Inferior parietal cortex (tissue), 1 donor: ENCODE results near the gene TRAF3IP3.
A peak's percentile ranks its signal among the peaks of the same experiment; 100 is the strongest.
"Not testable (repeated sequence)": the region's sequence is repeated elsewhere in the genome, so short reads cannot be mapped to it uniquely, and the experiment has no call there.

Experiments used
- DNase-seq: peaks from one replicate; pipeline ENCODE4 v3.0.0-alpha.2; 2016; ENCODE audit errors: extremely low spot score

Gene TRAF3IP3

GRCh38 chr1:209769171-209769904, 13.5 kb downstream of the TRAF3IP3 start:
- DNase-seq, result no peak

GRCh38 chr1:209769971-209770370, 14.1 kb downstream of the TRAF3IP3 start:
- no peak for DNase-seq

GRCh38 chr1:209770636-209771415, 15.0 kb downstream of the TRAF3IP3 start:
- DNase-seq, result no peak

DNA sequence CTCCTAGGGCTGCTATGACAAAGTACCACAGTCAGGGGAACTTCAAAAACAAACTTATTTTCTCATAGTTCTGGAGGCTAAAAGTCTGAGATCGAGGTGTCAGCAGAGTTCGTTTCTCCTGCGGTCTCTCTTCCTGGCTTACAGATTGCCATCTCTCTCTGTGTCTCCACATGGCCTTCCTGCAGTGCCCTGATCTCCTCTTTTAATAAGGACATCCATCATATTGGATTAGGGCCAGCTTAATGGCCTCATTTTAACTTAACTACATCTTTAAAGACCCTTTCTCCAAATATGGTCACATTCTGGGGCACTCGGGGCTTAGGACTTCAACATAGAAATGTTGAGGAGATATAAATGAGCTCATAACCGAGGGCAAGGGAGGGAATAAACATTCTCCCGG, 16.3 kb downstream of the TRAF3IP3 start:
- DNase-seq, result no peak

DNA sequence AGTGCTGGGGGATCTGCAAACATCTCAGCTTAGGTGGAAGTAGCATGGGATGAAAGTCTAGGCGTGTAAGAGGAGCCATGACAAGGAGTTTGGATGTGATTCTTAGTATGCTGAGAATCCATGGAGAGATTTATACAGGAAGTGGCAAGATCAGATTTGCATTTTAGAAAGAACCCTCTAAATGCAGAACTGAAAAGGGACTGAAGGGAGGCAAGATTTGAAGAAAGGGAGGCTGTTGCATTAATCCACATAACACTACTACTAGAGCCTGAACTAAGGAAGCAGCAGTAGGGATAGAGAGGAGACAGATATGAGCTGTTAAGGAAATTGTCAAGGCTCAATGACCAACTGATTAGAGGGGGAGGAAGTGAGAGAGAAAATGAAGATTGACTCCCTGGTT, 18.7 kb downstream of the TRAF3IP3 start:
- no peak for DNase-seq

- no peak for DNase-seq
Observed at GRCh38 chr1:209775678-209776077, 19.8 kb downstream of the TRAF3IP3 start.

DNA sequence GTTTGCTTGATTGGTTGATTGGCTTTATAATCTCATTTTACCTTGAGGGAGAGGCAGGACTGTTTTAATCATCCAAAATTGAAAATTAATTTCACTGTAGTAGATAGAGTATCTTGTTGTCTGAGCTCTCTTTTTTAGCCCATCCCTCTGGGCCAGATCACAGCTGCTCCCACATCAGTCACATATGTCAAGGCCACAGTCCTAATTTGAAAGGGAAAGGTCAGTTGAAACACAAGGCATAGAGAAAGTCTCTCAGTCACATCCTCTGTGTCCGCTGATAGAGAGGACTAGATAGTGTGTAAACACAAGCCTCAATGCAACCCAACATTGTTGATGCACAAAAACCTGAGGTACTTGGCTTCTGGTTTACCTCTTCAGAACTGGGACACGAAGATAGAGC, 21.7 kb downstream of the TRAF3IP3 start:
- no peak for DNase-seq

DNA sequence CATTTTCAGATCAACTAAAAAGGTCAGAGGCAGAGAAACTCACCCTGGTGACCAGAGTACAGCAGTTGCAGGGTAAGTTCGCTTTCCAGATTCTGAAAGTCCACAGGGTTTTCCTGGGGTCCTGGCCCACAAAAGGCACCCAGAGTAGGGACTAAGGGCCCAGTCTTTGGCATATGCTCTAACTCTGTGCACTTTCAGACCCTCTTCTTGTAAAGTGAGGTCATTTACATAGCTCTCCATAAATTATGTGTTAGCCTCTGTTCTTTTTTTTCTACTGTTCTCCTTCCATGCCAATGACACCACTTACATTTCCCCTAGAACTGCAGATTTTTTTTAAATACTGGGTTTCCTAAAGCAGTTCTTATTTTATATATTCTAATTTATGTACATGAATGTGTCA, 22.2 kb downstream of the TRAF3IP3 start:
- DNase-seq, result no peak

- DNase-seq, result no peak
Observed at GRCh38 chr1:209780268-209780667, 24.4 kb downstream of the TRAF3IP3 start.

- no peak for DNase-seq
Observed at GRCh38 chr1:209783386-209783785, 27.5 kb downstream of the TRAF3IP3 start.

GRCh38 chr1:209784265-209785169, 28.7 kb downstream of the TRAF3IP3 start, which contains the start of gene C1orf74:
TSS of gene C1orf74 (minus strand) at chr1:209784559. CDS start at chr1:209783634, 925 bp downstream.
- peak; percentile 99 for DNase-seq

- no peak for DNase-seq
Observed at GRCh38 chr1:209785592-209785991, 29.7 kb downstream of the TRAF3IP3 start.

DNA sequence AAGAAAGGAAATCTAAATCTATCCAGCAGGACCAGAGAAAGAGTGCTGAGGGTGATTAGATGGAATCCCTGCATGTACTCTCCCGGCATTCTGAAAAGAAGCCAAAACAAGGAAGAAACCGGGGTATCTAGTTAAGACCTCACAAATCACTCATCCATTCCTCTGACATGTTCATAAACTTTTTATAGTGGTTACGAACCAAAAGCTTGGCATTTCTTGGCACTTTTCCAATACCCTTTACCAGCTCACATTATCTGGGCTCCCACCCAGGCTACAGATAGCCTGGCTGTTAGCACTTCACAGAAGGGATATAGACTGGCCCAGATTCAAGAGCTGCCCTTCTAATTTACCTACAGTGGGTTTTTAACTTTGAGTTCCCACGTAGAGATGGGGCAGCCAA, 30.3 kb downstream of the TRAF3IP3 start:
- DNase-seq, result no peak

DNA sequence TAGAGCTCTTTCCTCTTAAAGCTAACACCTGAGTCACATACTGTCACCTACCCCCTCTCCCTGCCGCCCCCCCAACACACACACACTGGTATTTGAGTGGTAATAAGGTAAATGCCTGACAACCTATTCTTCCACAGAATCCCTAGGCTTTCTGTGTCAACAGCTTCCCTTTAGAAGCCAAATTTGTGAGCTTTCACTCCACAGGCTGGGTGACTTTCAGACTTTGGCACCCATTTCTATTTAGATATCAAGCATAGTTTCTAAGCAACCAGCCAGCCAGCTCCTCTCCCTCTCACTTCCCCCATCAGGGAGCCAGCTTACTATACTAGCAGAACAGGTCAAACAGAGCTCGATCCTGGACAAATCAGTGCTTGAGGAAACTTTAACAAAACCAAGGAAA, 31.7 kb downstream of the TRAF3IP3 start:
- peak; percentile 24 for DNase-seq

DNA sequence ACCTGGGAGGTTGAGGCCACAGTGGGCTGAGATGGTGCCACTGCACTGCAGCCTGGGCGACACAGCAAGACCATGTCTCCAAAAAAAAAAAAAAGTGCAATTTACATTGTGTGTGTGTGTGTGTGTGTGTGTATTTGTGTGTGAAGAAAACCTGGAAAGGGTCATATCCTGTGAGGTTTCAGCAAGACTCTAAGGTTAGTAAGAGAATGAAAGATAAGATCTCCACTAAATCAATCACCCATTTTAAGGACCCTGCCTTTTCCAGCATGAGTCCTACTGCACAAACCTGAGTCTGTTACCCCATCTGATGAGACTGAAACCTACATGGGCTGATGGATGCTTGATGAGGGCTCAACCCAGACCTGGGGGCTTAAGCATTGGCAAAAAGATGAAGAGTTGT, 33.4 kb downstream of the TRAF3IP3 start:
- no peak for DNase-seq

- no peak for DNase-seq
Observed at GRCh38 chr1:209790286-209791193, 34.7 kb downstream of the TRAF3IP3 start.

GRCh38 chr1:209791920-209792319, 36.1 kb downstream of the TRAF3IP3 start:
- DNase-seq, result no peak

GRCh38 chr1:209793711-209794110, 37.9 kb downstream of the TRAF3IP3 start:
- not testable (repeated sequence) for DNase-seq

GRCh38 chr1:209797978-209798639, 42.3 kb downstream of the TRAF3IP3 start:
- DNase-seq, result no peak
